ENCODE measurements around the gene ADPRHL1.
A peak's percentile ranks its signal among the peaks of the same experiment; 100 is the strongest.

Gene ADPRHL1

DNA sequence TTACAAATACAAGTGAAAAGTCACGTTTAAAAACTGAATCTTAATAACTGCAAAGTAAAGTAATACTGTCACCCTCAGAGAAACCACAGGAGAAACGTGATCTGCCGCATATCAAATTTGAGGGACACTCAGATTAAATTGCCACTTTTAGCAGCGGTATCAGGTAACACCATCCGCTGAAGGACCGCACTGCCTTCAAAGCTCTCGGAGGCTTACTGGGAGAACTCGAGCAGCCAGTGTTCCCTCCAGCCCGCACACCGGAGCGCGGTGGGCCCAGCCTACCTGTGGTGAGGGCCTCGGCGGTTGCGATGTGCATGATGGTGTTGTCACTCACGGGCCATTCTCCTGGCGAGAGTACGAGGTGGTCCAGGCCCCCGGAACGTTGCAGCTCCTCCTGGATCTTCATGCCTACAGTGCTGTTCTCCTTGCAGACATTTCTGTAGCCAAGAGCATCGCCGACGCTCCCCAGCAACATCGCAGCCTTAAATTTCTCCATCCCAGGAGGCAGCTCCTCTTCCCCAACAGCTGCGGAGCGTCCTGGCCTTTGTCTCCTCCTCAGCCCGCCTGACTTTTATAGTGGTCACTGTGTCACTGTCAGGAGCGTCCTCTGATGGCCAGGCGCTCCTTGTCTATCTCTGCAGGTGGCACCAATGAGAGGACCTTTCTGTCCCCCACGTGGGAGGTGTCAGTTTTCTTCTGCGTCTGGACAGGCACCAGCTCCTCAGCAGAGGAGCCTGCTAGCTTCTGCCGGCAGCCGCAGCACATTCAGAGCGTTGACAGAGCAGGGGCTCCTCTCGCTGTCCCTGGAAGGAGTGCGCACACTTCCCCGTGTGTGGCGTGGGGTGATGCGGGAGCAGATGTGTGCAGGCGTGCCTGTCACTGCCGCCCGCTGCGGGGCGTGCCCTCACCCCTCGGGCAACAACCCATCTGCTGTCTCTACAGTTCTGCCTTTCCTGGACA, at the start of gene ADPRHL1:
TSS of gene ADPRHL1 (minus strand) at position 547 of the 960 bp plus-strand sequence. CDS start at position 496, 51 bp downstream.
- no peak for DNase-seq (ENCODE audit: low read depth, low spot score)
- H3K27ac ChIP-seq, result no peak within 1 kb of the TSS

DNA sequence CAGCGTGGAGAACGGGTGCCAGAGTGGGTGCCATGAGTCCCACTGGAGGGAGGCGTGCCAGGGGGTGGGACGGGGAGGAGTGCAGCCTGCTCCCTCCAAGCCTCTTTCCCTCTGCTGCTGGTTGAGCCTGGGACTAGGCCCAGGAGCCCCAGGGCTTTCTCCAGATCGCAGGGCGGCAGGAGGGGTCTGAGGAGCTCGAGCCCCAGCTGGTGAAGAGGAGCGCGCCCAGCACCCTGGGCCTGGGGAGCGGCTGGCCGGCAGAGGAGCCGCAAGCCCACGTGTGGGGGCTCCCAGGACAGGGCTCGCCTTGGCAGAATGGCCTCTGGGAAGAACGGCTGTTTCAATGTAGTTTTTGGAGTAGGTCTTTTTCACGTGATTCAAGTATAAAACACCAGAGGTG, 49.4 kb upstream of the ADPRHL1 start:
- no peak for DNase-seq (ENCODE audit: low read depth, low spot score)
- H3K27ac ChIP-seq, result no peak overlapping the region

DNA sequence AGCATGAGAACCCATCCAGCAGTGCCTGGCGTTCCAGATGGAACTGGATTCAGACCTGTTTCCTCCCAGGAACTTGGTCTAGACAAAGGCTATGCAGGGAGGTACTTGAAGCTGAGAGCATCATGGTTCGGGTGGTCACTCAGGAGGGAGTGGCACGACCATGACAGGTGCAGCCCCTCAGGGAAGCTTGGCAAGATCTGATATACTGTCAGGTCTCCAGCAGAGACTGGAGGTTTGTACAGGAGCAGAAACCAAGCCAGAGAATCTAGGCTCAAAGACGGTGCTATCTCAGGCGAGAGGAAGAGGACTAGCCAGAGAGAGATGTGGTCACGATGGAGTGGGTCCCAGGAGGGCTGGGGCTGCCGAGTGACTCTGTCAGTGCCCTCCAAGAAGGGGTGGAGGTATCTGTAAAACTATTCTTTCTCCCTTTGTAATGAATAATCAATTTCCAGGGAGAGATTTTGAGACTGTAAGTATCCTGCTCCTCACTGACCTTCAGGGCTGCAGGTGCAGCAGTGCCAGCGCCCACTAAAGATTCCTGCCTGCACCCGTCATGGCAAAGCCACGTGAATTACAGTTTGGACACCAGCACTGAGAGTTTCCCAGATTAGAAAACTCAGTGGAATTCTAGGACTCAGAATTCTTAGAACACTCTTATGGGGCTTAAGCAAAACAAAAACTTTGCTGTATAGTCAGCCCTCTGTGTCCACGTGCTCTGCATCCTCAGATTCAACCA, 47.4 kb upstream of the ADPRHL1 start:
- DNase-seq (ENCODE audit: low read depth, low spot score), result no peak
- H3K27ac ChIP-seq, result no peak overlapping the region

DNA sequence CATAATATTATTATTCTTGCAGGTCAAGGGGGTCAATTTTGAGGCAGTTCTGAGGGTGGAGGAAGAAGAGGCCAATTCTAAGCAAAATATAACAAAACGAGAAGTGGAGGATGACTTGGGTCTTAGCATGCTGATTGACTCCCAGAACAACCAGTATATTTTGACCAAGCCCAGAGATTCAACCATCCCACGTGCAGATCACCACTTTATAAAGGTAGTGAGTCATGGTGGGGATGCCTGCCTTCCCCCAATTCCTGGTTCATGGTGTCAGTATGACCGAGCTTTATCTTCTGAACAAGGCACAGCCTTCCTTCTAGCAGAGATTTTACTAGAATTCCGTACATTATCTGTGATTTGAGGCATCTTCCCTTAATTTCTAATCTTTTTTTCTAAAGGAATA, 46.6 kb upstream of the ADPRHL1 start:
- no peak for DNase-seq (ENCODE audit: low read depth, low spot score)
- H3K27ac ChIP-seq, result no peak overlapping the region

DNA sequence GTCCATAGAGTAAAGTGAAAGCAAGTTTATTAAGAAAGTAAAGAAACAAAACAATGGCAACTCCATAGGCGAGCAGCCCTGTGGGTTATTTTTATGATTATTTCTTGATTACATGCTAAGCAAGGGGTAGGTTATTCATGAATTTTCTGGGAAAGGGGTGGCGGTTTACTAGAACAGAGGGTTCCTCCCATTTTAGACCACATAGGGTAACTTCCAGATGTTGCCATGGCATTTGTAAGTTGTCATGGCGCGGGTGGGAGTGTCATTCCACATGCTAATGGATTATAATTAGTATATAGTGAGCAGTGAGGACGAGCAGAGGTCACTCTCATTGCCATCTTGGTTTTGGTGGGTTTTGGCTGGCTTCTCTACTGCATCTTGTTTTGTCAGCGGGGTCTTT, 45.6 kb upstream of the ADPRHL1 start:
- DNase-seq (ENCODE audit: low read depth, low spot score), result no peak
- no peak overlapping the region for H3K27ac ChIP-seq

DNA sequence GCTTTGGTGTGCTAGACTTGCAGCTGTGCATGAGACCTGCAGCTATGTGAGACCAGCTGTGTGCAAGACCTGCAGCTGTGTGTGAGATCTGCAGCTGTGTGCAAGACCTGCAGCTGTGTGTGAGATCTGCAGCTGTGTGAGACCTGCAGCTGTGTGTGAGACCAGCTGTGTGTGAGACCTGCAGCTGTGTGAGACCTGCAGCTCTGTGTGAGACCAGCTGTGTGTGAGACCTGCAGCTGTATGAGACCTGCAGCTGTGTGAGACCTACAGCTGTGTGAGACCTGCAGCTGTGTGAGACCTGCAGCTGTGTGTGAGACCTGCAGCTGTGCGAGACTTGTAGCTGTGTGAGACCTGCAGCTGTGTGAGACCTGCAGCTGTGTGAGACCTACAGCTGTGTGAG, 43.9 kb upstream of the ADPRHL1 start:
- no peak overlapping the region for H3K27ac ChIP-seq
- DNase-seq (ENCODE audit: low read depth, low spot score), result no peak

DNA sequence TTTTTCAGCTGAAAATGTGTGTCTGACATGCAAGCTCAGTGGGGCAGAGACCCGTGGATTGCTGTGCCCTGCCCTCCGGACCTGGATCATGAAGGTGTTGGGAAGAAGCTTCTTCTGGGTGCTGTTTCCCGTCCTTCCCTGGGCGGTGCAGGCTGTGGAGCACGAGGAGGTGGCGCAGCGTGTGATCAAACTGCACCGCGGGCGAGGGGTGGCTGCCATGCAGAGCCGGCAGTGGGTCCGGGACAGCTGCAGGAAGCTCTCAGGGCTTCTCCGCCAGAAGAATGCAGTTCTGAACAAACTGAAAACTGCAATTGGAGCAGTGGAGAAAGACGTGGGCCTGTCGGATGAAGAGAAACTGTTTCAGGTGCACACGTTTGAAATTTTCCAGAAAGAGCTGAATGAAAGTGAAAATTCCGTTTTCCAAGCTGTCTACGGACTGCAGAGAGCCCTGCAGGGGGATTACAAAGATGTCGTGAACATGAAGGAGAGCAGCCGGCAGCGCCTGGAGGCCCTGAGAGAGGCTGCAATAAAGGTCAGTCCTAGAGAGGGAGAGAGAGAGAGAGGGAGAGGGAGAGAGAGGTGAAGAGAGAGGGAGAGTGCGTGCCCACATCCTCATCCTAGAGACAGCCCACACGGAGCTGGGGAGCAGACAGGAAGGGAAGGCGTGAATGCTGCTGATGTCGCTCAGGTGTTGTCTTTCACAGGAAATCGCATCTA, 42.4 kb upstream of the ADPRHL1 start:
- no peak for DNase-seq (ENCODE audit: low read depth, low spot score)
- no peak overlapping the region for H3K27ac ChIP-seq

DNA sequence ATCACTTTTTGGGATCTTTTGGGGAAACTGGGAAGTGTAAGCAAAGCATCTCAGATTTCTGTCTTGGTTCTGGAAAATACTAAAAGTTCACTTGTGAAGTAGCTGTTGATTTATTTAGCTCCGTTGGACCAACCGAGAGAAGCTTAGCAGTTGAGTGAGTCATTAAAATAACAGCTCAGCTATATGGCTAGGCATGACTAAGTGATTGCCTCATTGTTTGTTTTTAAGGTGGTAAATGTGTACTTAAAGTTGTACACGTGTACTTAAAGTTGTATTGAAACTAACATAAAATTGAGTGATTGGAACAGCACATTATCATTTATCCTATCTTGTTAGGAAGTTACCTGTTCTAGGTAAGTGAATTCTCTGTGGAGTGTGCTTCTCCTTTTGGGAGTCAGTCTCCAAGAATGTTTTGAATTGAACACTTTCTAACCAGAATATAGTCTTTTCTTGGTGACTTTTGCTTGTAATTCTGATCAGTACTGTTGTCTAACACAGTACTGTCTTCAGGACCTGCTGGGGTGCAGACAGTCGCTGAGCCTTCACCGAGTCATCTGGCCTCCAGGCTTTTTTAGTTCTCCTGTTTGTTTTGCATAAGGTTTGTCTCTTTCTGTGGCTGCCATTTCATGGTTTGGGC, 40.1 kb upstream of the ADPRHL1 start:
- DNase-seq (ENCODE audit: low read depth, low spot score), result peak; percentile 93
- H3K27ac ChIP-seq, result peak overlapping the region; percentile 75

DNA sequence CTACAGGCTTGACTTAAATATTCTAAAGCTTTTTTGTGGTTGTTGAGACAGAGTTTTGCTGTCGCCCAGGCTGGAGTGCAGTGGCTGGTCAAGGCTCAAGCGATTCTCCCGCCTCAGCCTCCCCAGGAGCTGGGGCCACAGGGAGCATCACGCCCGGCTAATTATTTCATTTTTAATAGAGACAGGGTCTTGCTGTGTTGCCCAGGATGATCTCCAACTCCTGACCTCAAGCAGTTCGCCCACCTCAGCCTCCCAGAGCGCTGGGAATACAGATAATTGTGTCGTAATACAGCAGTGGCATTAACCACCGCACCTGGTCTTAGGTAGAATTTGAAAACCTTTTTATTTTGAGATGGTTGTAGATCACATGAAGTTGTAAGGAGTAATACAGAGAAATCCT, 38.7 kb upstream of the ADPRHL1 start:
- peak overlapping the region; percentile 75 for H3K27ac ChIP-seq
- no peak for DNase-seq (ENCODE audit: low read depth, low spot score)

DNA sequence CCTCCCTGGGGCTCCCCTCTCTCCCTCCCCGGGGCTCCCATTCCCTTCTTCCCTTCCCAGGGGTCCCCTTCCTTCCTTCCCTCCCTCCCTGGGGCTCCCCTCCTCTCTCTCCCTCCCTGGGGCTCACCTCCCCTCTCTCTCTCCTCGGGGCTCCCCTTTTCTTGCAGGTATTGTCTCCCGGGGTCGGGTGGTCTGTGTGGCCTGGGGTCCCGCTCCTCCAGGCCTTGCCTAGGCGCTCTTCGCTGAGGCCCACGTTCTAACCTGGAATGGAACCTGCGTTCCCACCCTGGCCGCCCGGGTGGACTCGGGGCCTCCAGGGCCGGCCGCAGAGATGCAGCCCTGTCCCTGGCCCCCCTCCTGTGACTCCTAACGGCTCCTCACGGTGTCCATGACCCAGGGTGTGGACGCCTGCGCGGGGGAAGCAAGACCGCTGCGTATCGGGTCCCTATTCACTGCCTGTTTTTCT, 38.2 kb upstream of the ADPRHL1 start:
- H3K27ac ChIP-seq, result peak overlapping the region; percentile 75
- no peak for DNase-seq (ENCODE audit: low read depth, low spot score)

DNA sequence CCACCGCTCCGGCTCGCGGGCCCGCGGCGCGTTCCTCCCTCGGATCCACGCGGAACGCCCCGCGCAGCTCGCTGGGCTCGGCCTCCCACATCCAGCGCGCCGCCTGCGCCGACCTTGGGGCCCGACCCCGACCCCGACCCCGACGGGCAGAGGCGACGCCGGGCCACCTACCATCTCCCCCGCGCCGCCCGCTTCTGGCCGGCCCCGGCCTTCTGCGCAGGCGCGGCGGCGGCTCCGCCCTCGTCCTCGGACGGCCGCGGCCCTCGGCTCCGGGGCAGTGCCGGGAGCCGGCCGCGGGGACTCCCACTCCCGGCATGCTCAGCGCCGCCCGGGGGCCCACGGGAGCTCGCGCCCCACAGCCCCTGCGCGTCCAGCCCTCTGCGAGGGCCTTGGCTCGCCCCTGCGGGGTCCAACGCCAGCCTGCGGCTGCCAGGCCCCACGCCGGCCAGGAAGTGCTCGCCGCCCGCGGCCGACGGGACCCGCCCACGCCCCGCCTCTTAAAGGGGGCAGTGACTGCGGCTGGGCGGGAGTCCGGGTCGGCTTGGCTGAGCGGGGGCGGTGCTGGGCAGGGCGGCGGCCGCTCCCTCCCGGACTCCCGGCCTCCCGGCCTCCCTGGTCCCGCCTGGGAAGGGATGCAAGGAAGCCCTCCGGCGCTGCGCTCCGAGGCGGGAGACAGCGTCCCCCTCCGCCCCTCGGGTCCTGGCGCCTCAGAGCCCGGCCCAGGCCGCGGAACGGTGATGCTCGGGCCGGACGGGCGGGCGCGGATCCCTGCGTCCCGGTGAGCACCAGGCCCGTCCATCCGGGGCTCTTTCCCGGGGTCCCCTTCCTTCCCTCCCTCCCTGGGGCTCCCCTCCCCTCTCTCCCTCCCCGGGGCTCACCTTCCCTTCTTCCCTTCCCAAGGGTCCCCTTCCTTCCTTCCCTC, 37.5 kb upstream of the ADPRHL1 start, which contains the start of gene DCUN1D2:
TSS of gene DCUN1D2 (minus strand) at position 216 of the 922 bp plus-strand sequence. CDS start at position 174, 42 bp downstream.
- peak; percentile 69 for DNase-seq (ENCODE audit: low read depth, low spot score)
- H3K27ac ChIP-seq, result peak within 1 kb of the TSS; percentile 75

DNA sequence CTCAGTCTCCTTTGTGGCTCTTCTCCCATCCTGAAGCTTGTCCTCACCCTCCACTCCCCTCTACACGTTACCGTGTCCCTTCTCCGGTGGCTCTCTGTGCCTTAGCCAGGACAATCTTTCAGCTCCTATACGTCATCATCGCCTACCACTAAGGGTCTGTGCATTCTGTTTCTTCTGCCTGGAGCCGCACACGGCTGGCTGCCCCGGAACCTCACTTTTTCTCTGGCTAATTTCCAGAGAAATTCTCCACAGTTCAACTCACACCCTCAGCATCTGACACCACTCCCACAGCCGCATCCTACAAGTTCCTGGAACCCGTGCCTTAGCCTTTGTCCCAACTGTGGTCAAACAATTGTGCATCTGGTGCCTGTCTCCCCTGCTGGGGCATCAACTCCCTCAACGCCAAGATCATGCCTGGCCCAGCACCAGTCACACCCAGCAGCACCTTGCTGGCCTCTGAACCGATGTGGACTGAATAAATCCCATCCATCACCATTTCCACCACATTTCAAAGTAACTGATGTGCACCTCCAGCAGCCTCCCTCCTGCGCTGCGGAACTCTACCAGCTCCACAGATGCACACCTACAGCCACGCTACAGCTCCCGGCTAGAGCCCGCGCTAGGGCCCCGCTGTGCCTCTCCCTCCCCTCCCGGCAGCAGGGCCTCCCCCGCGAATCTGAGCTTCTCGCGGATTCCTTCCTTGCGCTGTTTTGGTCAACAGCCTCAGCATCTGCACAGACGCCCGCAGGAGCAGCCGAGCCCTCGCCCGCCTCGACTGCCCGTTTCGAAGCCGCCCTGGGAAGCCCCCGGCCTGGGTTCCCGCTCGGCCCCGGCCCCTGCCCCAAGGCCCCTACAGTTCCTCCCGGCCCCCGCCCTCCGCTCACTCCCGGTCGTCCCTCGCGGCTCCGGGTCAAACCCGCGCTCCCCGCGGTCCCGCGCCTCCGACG, 36.5 kb upstream of the ADPRHL1 start:
- no peak for DNase-seq (ENCODE audit: low read depth, low spot score)
- H3K27ac ChIP-seq, result peak overlapping the region; percentile 75

DNA sequence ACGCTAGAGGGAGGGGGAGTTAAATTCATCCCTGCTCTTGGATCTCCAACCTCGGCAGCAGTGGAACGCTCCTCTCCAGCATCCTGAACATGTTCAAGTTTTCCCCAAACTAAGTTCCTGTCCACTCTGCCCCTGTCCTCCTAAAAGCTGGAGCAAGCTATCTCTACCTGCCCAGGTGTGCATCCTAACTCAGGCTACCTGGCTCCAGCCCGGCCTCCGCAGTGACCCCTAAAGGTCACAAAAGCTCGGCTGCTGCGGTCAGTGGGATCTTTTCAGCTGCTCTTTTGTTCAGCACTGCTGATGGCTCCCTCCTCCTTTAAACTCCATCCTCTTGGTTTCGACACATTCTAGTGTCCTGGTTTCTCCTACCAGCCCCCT, 35.9 kb upstream of the ADPRHL1 start:
- DNase-seq (ENCODE audit: low read depth, low spot score), result no peak
- H3K27ac ChIP-seq, result no peak overlapping the region

DNA sequence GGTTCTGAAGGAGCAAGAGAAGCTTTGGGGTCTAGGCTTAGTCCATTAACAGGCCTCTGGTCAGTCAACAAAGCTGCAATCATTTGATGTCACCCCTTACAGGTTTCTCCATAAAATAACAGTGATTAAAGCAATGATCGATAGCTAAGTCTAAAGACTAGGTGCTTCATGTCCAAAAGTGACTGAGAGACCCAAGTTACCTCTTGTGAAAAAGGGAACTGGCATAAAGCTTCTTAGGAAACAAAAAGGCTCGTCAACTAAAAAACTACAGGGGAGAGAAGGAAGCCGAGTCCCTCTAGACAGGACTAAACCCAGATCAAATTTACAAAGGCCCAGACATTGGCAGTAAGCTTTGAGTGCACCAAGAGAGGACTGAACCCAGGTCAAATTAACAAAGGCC, 35.0 kb upstream of the ADPRHL1 start:
- no peak overlapping the region for H3K27ac ChIP-seq
- DNase-seq (ENCODE audit: low read depth, low spot score), result no peak

DNA sequence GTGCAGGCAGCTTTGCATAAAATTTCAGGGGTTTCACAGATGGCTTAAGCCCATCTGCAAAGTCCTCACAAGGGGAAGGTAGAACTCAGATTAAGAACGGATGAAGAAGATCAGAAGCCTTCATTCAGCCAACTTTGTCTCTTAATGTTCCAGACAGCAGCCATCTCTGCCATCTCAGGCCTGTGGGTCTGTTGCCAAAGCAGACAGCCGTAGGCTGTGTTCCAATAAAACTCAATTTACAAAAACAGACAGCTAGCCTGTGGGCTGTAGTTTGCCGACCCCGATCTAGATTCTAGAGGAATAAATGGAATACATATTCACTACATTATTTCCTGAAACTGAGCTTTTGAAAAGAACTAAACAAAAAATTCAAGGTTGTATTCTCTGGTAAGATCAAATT, 33.4 kb upstream of the ADPRHL1 start:
- no peak for DNase-seq (ENCODE audit: low read depth, low spot score)
- H3K27ac ChIP-seq, result no peak overlapping the region

DNA sequence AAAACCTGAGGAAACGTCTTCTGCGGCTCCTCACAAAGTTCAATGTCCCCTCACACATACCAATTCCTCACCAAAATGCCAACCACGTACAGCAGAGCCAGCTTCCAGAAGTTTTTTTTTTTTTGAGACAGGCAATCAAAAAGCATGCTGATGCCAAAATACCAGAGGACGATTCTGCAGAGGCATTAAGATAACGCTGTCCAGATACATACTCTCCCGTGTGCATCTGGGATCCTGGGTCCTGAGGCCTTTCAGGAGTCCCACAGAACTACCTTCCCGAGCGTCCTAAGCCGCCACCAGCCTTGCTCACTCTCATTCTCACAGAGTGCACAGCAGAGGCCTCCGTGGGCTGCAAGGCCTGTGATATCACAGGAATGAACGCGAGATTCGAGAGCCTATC, 32.3 kb upstream of the ADPRHL1 start:
- H3K27ac ChIP-seq, result no peak overlapping the region
- DNase-seq (ENCODE audit: low read depth, low spot score), result no peak

DNA sequence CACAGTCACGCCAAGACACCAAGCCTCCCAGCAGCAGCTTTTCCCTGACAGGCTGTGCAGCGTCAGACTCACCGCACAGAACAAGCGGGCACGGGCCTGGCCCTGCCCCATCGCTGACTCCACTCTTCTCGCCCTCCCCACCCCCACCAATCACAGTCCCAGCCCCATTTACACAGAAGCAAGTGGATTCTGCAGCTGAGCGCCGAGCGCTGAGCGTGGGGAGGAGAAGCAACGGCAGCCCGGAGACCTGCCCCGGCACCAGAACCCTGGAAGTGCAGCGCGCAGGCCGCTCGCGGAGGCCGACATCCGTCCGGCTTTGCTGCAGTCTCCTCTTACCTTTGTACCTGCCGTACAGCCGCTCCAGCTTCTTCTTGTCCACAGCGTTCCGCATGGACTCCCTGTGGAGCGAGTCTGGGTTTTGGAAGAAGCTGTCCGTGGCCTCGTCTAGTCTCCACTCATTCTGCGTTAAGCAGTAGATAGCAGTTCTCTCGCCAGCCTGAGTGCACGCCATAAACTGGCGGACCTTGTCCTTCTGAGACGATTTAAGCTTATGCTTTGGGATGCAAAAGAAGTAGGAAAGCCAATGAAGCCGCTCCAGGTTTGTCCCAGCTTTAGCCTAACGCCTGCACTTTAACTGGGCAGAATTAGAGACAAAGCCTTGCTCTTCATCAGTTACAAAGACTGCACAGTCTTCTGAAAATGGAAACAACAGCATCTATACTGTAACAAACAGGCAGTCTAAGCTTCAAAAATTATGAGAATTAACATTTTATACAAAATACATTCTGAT, 30.4 kb upstream of the ADPRHL1 start:
- no peak for DNase-seq (ENCODE audit: low read depth, low spot score)
- H3K27ac ChIP-seq, result no peak overlapping the region
